NCI-H1694 treated with DMSO at 0.1 percent for 48 hours (cell line): ENCODE data around the gene COMT.
"Not testable (repeated sequence)": the region's sequence is repeated elsewhere in the genome, so short reads cannot be mapped to it uniquely, and the experiment has no call there.

Experiments
- DNase-seq: peaks from one replicate; lab custom pipeline; 2025; lab: John Stamatoyannopoulos, UW

COMT gene

GRCh38 chr22:19941365-19942082, at the start of gene COMT, which contains the start of gene TXNRD2:
TSS of gene COMT (plus strand) at chr22:19941772. CDS start at chr22:19962527, 20,755 bp downstream.
TSS of gene TXNRD2 (minus strand) at chr22:19941818. CDS start at chr22:19941803, 15 bp downstream.
- no peak for DNase-seq

GRCh38 chr22:19892257-19892879, 49.2 kb upstream of the COMT start:
- no peak for DNase-seq

GRCh38 chr22:19892925-19893324, 48.6 kb upstream of the COMT start:
- no peak for DNase-seq

DNA sequence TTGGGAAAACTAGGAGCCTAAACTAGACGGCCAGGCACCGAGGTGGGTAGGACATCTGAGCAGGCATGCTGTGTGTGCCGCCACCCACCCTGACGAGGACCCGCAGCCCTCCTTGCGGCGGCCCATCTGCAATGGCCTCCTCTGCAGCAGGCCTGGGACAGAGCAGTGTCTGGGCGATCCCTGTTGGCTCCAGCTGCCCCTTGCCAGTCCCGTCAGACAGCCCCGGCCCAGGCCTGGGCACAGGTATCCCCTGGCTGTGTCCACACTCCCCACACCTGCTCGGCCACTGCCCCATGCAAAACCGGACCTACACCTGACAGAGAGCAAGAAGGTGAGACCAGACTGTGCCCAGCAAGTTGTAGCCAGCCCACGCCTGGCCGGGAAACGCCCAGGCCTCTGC, 48.2 kb upstream of the COMT start:
- no peak for DNase-seq

- DNase-seq = no peak
Measured at GRCh38 chr22:19895160-19895849, 46.3 kb upstream of the COMT start.

- peak; percentile 20 for DNase-seq
Measured at GRCh38 chr22:19896665-19897355, 44.8 kb upstream of the COMT start.

DNA sequence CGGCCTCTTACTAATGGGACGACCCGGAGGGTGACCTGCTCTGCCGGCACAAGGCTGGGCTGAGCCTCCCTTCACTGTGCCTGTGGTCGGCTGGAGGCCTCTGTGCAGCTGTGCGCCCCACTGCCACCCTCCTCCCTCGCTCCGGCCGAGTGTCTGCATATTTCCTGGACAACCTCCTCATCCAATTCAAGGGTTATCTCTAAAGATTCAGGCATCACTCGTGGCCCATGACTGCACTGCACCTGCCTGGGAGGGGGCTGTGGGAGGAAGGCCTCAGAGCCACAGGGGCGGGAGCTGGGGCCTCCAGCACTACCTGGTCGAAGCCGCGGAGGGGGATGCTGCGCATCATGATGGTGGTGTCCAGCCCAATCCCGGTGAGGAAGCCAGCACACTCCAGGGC, 43.8 kb upstream of the COMT start:
- DNase-seq = no peak

DNA sequence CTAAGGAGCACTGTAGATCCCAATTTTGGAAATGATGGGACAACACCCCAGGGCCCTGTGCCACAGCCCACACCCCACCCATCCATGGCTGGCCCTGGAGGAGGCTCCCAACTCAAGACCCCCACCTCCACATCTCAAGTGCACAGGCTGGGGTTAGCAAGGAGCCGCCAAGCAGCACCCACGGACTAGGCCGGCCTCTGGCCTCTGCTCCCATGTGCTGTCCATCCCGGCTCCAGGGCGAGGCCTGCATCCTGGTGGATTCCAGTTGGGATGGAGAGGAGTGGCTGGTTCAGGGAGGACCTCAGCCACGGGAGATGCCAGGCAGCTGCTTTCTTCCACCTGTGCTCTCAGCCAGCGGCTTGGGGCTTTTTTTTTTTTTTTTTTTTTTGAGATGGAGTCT, 43.4 kb upstream of the COMT start:
- DNase-seq = no peak

- DNase-seq = no peak
Measured at GRCh38 chr22:19898831-19899567, 42.6 kb upstream of the COMT start.

- no peak for DNase-seq
Measured at GRCh38 chr22:19900707-19901436, 40.7 kb upstream of the COMT start.

DNA sequence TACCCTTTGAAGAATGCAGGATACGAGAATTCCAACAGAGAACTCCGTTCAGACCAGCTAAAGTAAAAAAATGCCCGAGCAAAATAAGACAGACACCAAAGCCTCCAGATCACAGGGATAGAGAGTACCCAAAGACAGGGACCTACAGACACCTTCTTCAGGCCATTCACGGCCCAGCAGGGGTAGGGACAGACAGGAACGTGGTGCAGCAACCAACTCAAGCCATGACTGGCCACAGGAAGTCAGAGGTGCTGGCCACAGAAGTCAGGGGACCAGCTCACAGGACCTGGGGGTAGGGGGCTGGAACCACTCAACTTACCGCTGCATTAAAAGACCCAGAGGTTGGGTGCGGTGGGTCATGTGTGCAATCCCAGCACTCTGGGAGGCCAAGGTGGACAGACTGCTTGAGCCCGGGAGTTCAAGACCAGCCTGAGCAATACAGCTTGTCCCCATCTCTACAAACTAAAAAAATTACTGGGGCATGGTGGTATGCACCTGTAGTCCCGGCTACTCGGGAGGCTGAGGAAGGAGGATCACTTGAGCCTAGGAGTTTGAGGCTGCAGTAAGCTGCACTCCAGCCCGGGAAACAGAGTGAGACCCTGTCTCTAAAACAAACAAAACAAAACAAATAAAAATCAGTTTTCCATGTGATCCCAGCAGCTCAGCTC, 39.9 kb upstream of the COMT start:
- no peak for DNase-seq

GRCh38 chr22:19902245-19902715, 39.3 kb upstream of the COMT start:
- DNase-seq = peak; percentile 50

DNA sequence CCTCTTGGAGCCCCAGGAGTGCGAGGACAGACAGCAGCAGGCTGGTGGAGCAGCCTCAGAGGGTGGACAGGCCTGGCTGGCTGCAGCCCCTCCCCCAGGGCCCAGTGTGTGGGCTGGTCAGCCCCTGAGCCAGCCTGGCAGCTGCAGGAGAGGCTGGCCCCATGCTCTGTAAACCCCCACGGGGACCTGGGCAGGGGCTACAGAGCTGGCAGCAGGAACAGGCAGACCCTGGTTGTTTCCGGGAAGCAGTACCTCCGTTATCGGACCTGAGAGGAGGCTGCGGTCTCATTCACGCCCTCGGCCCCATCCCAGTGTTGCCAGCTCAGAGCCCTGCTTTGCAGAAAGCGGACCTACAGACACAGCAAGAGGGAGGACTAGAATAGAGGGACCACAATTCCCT, 38.5 kb upstream of the COMT start:
- DNase-seq = no peak

GRCh38 chr22:19903513-19903912, 38.1 kb upstream of the COMT start:
- no peak for DNase-seq

DNA sequence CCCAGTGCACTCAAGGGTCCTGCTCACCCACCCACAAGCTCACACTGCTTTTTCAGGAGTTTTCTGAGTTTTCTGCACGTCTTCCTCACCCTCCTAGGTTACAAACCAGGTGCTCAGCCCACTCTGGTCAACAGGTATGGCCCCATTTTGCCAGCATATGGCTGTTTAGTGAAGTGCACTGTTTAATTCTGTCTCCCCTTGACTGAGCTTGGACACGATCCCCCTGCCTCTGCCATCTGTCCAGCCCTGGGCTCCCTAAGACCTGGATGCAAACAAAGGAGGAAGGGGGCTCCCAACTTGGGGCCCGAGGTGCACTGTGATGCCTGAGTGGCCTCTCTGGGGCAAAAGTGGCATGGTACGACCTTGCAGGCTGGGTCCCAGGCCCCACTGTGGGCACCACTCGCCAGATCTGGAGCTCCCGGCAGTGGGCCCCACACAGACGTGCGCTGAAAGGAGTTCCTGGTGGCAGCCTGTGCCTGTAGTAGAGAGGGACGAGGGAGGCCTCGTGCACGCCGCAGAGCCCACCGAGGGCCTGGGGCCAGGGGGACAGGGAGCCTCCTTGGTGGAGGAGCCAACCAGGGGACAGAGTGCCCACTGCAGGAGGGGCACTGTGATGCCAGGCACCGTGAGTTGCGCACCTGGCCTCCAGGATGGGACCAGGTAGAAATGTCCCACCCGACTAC, 37.3 kb upstream of the COMT start:
- no peak for DNase-seq

DNA sequence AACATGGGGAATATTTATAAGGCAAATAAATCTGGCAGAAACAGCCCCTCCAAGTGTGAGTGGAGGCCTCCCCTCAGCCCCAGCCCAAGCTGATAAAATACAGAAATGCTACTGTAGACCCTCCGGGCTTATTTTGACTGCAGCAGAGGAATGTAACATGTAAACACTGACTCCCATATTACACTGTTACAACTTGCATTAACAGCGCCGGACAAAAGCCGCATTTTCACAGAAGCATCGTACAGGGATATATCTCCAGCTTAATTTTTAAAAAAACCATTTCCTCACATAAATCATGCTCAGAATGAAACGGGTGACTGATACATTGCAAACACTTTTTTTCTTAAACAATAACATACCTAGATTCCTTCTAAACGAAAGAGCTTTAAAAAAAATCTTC, 36.6 kb upstream of the COMT start:
- no peak for DNase-seq

- no peak for DNase-seq
Measured at GRCh38 chr22:19905347-19906276, 36.0 kb upstream of the COMT start.

DNA sequence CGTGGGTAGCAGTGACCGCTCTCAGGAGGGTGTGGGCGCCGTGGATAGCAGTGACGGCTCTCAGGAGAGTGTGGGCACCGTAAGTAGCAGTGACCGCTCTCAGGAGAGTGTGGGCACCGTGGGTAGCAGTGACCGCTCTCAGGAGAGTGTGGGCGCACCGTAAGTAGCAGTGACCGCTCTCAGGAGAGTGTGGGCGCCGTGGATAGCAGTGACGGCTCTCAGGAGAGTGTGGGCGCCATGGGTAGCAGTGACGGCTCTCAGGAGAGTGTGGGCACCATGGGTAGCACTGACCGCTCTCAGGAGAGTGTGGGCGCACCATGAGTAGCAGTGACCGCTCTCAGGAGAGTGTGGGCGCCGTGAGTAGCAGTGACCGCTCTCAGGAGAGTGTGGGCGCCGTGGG, 34.7 kb upstream of the COMT start:
- DNase-seq = not testable (repeated sequence)

GRCh38 chr22:19907902-19908301, 33.7 kb upstream of the COMT start:
- not testable (repeated sequence) for DNase-seq
